Germinal center (tissue), 1 donor: ENCODE measurements around the gene TIMM13.
A peak's percentile ranks its signal among the peaks of the same experiment; 100 is the strongest.

Experiments
- DNase-seq: peaks from one replicate; pipeline ENCODE4 v3.0.0; 2012; ENCODE audit warnings: mixed read lengths, low spot score

The TIMM13 gene

GRCh38 chr19:2454962-2455850, 27.8 kb upstream of the TIMM13 start:
- DNase-seq, result no peak

DNA sequence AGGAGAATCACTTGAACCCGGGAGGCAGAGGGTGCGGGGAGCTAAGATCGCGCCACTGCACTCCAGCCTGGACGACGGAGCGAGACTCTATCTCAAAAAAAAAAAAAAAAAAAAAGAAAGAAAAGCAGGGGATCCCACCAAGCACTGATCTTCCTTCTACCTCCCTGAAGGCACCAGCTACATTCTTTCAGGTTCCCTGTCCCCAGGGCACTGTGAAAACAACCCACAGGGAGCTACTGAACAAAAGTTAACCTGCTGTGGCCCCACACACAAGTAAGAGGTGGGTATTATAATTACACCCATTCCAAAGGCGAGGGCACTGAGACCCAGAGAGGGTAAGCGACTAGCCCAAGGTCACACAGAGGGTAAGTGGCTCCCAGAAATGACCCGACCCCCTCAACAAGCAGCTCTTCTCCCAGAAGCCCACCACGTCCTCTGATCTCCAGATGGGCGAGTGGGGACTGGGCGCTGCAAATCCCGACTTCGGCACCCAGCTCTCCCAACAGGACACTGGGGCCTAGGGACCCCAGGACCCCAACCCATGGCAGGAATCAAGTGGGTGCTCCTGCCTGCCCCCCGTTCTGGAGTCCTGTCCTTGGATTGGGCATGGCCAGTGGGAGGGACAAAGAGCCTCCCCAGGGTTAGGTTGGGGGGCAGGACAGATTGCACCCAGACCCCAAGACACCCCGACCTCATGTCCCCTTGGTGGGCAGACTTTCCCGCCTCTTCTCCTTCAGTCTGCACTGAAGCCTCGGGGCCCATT, 27.0 kb upstream of the TIMM13 start:
- DNase-seq, result no peak

DNA sequence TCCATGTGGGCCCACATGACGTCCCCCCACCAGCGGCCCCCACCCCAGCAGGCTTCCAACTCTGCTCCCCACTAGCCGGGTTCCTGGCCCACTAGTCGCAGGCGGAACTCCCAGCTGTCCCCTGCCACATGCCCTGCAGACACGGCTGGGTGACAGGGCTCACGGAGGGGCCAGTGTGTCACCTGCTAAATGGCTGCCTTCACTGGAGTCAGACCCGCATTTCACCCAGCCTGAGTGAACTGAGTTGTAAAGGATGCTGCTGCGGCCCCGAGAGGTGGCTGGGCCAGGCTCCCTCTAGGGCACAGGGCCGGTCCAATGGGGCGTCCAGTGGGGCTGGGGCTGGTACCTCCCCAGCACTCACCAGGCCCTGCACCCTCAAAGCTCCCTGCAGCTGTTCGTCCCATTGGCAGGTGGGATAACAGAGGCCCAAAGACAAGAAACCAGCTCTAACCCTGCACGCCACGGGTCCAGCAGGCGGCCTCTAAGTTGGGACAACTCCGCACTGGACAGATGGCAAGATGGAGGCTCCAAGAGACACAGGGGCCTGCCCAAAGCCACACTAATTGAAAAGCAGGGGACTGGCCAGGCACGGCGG, 26.1 kb upstream of the TIMM13 start:
- no peak for DNase-seq

- DNase-seq, result no peak
Observed at GRCh38 chr19:2451741-2452140, 24.4 kb upstream of the TIMM13 start.

DNA sequence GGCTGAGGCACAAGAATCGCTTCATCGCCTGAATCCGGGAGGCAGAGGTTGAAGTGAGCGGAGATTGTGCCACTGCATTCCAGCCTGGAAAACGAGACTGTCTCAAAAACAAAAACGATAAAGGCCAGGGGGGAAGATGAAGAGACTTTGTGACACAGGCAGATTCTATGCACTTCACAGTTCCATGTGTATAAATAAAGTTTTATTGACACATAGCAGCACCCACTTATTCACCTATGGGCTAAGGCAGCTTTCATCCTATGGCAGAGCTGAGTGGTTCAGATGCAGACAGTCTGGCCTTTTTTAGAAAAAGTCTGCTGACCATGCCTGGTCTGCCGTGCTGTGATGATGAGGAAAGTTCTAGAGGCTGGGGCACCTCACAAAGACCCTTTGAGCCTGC, 23.8 kb upstream of the TIMM13 start:
- DNase-seq, result no peak

DNA sequence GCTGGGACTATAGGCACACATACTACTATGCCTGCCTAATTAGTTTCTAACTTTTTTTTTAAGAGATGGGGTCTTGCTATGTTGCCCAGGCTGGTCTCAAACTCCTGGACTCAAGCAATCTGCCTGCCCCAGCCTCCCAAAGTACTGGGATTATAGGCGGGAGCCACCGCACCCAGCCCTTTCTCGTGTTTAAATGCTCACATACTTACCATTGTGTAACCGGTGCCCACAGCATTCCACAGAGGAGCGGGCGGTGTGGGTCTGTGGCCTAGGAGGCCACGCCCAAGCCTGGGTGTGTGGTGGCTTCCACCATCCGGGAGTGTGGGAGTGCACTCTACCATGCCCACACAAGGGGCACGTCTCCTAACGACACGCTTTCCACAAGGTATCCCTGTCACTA, 21.6 kb upstream of the TIMM13 start:
- no peak for DNase-seq

DNA sequence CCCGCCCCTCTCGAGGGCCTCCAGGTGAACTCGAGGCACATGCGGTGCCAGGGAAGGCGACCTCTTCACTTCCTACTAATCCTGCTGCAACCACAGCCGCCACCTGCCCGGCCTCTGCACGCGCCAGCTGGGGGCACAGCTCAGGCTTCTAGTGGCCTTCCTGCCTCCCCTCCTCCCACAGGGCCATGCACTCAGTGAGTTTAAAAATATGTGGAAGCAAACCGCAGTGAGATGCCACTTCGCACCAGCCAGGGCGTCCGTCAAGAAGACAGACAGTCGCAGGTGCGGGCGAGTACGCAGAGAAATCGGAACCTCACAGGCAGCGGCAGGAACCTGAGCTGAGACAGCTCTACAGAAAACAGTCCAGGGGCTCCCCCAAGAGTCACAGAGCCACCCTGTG, 19.0 kb upstream of the TIMM13 start:
- peak; percentile 43 for DNase-seq

DNA sequence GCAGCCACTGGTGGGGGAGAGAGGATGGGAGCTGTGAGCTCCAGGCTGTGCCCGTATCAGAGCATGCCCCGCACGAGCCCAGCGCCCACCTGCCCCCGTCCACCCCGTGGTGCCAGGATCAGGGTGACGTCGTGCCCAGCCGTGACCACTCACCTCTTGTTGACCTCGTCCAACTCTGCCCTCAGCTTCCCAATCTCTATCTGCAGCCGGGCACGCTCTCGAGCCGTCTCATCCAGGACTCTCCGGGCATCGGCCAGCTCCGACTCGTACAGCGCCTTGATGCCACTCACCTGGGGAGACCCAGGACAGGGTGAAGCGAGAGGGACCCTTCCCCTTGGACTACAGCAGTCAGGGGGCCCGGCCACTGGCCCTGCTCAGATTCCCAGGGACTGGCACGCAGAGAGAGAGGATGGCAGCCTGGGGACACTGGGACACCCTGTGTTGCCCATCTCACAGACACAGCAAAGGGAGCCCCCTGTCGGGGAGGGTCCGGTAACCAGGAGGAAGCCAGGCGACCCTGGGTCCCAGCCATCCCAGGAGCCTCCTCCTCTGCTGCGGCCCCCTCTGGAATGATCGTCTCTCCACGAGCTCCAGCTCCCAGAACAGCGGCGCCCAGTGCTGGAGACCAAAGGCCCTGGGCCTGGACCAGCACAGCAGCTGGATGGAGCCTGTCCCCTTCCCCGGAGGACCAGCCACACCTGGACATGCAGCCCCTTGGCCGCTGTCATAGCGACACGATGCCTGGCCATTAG, 17.0 kb upstream of the TIMM13 start:
- no peak for DNase-seq

GRCh38 chr19:2443785-2444182, 16.4 kb upstream of the TIMM13 start:
- DNase-seq, result no peak

GRCh38 chr19:2443116-2443784, 15.9 kb upstream of the TIMM13 start:
- no peak for DNase-seq

GRCh38 chr19:2441096-2441752, 13.8 kb upstream of the TIMM13 start:
- DNase-seq, result no peak

GRCh38 chr19:2440515-2440914, 13.1 kb upstream of the TIMM13 start:
- DNase-seq, result no peak

- no peak for DNase-seq
Observed at GRCh38 chr19:2438178-2438577, 10.8 kb upstream of the TIMM13 start.

DNA sequence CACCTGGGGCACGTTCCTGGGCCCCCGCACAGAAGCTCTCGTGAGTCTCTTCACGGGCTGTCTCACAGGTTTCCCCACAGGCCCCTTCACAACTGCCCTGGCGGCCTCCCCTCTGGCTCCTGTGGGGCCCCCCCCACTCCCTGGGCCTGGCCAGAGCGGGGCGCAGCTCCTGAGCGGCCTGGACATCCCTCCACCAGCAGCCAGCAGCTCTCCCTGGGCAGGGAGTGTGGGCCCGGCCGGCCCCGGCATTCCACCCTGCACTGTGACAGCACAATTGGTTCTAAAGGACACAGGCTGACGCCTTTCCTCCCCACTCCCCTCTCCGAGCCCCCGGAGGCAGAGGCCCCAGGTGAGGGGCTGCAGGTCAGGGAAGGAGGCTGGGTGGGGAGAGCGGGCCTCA, 9.5 kb upstream of the TIMM13 start:
- DNase-seq, result no peak

DNA sequence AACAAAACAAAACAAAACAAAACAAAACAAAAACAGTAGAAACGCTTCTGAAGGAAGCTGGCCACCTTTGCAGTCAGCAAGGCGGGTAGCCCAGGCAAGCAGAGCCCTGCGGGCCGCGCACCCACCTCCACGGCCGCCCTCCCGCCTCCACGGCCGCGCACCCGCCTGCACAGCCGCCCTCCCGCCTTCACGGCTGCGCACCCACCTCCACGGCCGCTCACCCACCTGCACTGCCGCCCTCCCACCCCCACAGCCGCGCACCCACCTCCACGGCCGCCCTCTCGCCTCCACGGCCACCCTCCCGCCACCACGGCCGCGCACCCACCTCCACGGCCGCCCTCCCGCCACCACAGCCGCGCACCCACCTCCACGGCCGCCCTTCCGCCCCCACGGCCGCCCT, 9.0 kb upstream of the TIMM13 start:
- DNase-seq, result no peak

DNA sequence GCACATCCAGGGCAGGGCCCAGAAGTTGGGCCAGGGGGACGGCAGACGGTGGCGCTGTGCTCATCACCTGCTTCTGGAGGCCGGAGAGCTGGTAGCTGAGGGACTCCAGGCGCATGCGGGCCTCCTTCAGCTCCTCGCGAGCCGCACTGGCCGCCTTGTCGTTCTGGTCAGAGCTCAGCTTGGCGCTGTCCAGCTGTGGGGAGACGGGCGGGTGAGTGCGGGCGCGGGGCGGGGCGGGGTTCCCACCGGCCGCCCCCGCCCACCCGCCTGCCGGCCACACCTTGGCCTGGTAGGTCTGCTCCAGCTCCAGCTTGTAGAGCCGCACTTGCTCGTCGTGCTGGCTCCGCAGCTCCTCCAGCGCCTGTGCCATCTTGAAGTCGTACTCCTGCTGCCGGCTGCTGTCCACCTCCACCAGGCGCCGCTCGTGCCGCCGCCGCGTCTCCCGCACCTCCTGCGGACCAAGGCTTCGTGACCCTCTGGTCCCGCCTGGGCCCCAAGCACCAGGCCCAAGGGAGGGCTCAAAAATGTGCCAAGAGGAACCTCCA, 7.4 kb upstream of the TIMM13 start:
- DNase-seq, result no peak

DNA sequence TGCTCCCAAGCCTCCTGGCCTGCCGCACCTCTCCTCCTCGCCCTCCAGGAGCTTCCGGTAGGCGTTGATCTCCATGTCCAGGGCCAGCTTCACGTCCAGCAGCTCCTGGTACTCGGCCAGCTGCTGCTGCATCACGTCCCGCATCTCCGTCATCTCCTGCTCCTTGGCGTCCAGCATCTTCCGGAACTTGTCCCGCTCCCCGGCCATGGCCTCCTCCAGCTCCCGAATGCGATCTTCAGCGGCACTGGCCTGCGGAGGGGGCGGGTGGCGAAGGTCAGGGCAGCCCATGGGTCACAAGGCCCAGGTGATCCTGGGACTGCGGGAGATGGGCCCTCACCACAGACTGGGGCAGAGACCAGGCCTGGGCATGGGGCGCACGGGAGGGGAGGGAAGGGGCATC, 6.9 kb upstream of the TIMM13 start:
- DNase-seq, result no peak

DNA sequence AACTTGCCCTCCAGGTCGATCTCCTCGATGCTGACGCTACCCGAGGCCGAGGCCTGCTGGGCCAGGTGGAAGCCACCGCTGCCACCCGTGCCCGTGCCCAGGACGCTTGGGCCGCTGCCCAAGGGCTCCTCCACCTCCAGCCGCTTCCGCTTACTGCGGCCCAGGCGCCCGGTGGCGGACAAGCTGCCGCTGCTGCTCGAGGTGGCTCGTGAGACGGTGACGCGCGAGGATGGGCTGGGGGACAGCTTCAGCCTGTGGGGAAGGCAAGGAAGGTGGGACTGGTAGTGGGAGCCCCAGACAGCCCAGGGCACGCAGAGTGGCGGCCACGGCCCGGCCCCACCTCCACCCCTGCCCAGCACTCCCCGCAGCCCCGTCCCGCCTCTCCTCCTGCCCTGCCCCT, 6.5 kb upstream of the TIMM13 start:
- DNase-seq, result no peak

- no peak for DNase-seq
Observed at GRCh38 chr19:2432131-2432848, 4.9 kb upstream of the TIMM13 start.
